ENCODE measurements around the gene SETBP1.

Gene SETBP1

DNA sequence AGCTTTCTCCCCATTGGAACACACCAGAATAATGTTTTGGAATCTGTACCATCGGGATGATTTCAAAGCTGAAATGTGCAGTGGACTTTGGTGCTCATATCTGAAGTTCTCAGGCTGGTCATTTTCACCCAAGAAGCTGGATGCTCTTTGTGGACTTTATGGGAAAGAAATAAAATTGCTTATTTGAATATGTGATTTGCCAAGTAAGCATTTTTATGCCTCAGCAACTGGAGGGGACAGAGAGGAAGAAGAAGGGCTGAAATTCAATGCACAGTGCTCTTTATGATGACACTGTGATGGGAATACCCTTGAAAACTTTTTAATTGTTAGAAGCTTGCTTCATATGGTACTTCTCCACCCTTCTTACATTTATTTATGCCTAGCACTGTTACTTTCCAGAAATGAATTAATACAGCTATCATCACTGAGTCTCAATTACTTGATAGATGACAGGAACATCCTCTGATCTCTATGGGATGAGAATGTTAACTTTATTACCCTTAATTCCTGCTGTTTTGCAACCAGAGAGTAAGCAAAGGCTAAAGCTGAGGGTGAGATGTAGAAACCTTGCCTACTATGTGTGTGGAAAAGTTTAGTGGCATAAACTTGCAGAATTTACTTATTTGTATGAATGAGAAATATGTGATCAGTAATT is 23.6 kb downstream of the SETBP1 start:
- no peak overlapping the region for H3K4me2 ChIP-seq
- TF ChIP-seq Cebpa-rat (IDR thresholded peaks at IDR 0.05): no peak
- peaks cover 0 to 29% (median 6%) of the 10 kb centered on the region in 11 experiments; a peak in 8 of 22 replicates for H3K36me3 ChIP-seq
- no peak overlapping the region for H3K4me3 ChIP-seq
- H3K4me1 ChIP-seq: peaks cover 2 to 15% (median 6%) of the 10 kb centered on the region in 10 experiments; a peak in 18 of 20 replicates
- H3K9me3 ChIP-seq (replicated peaks in 1 of 11): 0 out of 22 replicates have a peak, but pooled peaks cover 0 to 5% (median 0%) of the 10 kb centered on the region in 11 experiments
- H4K20me1 ChIP-seq: peaks cover 0 to 20% (median 0%) of the 10 kb centered on the region in 11 experiments; a peak in 3 of 22 replicates
- H3K27ac ChIP-seq: no peak overlapping the region
- peaks cover 0 to 81% (median 0%) of the 10 kb centered on the region in 11 experiments; a peak in 5 of 22 replicates for H3K27me3 ChIP-seq
- H3K9ac ChIP-seq: no peak overlapping the region

DNA sequence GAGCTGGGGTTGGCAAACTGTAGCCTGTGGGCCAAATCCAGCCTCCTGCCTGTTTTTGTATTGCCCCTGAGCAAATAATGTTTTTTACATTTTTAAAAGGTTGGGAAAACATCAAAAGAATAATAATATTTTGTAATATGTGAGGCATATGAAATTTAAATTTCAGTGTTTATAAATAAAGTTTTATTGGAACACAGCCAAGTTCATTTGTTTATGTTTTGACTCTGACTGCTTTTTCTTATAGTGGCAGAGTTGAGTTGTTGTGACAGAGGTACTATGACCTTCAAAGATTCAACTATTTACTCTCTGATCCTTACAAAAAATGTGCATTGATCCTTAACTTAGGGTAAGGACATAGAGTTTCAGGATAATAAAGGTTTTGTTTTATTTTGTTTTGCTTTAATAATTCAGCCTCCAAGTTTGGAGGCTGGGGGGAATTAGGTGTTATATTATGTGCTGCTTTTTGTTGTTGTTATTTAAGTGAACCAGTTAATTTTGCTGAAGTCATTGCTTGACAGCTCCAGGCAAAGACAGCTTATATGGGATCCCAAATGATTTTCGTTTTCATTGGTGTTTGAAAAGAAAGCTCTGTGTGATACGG is 24.5 kb downstream of the SETBP1 start:
- Histone ChIP-seq H3K9me3 (replicated peaks in 1 of 11) (0 out of 22 replicates have a peak, but pooled peaks cover 0 to 5% (median 0%) of the 10 kb centered on the region in 11 experiments), H4K20me1 (peaks cover 0 to 17% (median 0%) of the 10 kb centered on the region in 11 experiments; a peak in 2 of 22 replicates), H3K4me3 (no peak overlapping the region), H3K27me3 (peaks cover 0 to 72% (median 0%) of the 10 kb centered on the region in 11 experiments; a peak in 5 of 22 replicates), H3K27ac (no peak overlapping the region), H3K36me3 (peaks cover 0 to 29% (median 6%) of the 10 kb centered on the region in 11 experiments; a peak in 8 of 22 replicates), H3K4me2 (no peak overlapping the region), H3K9ac (no peak overlapping the region), H3K4me1 (peaks cover 10 to 18% (median 13%) of the 10 kb centered on the region in 10 experiments; a peak in 19 of 20 replicates)
- no peak for TF ChIP-seq Cebpa-rat (IDR thresholded peaks at IDR 0.05)

DNA sequence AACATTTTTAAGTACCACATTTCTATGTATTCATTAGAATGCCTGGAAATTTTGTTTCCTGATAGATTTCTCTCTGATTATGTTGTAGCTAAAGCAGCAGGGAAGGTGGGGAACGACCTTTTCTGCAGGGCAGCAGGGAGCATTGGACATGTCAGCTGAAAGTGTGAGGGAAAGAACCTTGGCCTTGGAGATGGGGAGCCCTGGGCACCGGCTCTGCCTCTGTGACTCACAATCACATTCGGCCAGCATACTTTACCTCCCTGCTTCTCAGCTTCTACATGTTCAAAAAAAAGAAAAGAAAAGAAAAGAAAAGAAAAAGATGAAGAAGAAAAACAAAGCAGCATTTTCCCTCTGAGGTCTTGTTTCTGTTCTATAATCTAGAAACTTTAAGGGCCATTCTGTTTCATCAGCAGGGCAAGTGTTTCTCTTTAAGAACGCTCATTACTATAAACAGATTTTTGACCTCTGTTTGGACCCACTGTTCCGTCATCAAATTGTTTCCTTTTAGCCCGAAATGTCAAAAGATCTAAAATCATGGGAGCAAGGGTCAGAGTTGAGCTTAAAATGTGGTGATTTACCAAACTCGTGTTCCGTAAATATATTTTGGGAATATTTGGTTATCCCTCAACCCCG is 27.9 kb downstream of the SETBP1 start:
- no peak overlapping the region for H3K27ac ChIP-seq
- peaks cover 0 to 15% (median 0%) of the 10 kb centered on the region in 11 experiments; a peak in 2 of 22 replicates for H4K20me1 ChIP-seq
- no peak overlapping the region for H3K9ac ChIP-seq
- H3K9me3 ChIP-seq (replicated peaks in 1 of 11): peaks cover 0 to 12% (median 0%) of the 10 kb centered on the region in 11 experiments; a peak in 2 of 22 replicates
- H3K4me1 ChIP-seq: peaks cover 12 to 26% (median 17%) of the 10 kb centered on the region in 10 experiments; a peak in 19 of 20 replicates
- TF ChIP-seq Cebpa-rat (IDR thresholded peaks at IDR 0.05): no peak
- peaks cover 0 to 66% (median 0%) of the 10 kb centered on the region in 11 experiments; a peak in 5 of 22 replicates for H3K27me3 ChIP-seq
- H3K36me3 ChIP-seq: peaks cover 0 to 15% (median 8%) of the 10 kb centered on the region in 11 experiments; a peak in 10 of 22 replicates
- no peak overlapping the region for H3K4me3 ChIP-seq
- H3K4me2 ChIP-seq: peak overlapping the region in 5 of 11 experiments; percentile 26 to 84 (median 39); a peak in 6 of 22 replicates

DNA sequence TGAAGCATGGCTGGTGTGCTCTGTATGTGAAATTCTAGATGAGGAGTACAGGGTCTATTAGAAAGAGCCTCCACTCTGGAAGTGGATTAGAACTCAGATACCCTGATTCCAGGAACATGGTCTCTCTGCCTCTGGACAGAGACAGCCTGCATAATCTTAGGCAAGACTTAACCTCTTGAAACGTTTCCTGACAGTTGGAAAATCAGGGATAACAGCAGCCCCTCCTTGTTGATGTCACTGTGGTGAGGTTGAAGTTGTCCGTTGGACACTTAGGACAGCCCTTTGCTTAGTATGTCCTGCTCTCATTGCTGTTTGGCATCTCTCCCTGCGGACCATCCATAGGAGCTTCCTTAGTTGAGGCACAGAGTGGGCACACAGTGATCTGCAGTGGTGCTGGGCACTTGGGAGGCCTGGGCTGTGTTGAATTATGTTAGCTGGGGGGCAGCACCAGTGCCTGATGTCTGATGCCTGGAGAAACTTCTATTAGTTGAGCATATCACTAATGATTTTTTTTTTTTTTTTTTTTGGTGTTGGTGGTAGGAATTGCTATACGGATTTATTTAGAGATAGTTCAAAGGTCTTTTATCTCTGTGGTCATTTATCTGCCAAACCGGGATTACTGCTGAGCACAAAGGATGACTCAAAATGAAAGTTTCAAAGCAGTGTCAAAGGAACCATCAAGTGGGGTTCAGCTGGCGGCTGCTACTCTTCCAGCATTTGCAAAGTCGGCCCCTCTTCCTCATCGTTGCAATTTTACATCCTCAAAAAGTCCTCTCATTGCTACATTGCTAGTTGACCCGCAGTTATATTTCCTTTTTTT is 28.8 kb downstream of the SETBP1 start:
- Histone ChIP-seq H4K20me1 (peaks cover 0 to 19% (median 0%) of the 10 kb centered on the region in 11 experiments; a peak in 2 of 22 replicates), H3K4me2 (peak overlapping the region; percentile 8 to 84 (median 41); a peak in 21 of 22 replicates), H3K4me3 (no peak overlapping the region), H3K9me3 (replicated peaks in 1 of 11) (peaks cover 0 to 12% (median 0%) of the 10 kb centered on the region in 11 experiments; a peak in 2 of 22 replicates), H3K4me1 (peaks cover 12 to 26% (median 17%) of the 10 kb centered on the region in 10 experiments; a peak in 19 of 20 replicates), H3K27ac (0 out of 22 replicates have a peak overlapping the region, but pooled peaks of 1 of the 11 experiments have one; percentile 1), H3K9ac (no peak overlapping the region), H3K27me3 (peaks cover 0 to 66% (median 0%) of the 10 kb centered on the region in 11 experiments; a peak in 5 of 22 replicates), H3K36me3 (peaks cover 0 to 20% (median 6%) of the 10 kb centered on the region in 11 experiments; a peak in 9 of 22 replicates)
- no peak for TF ChIP-seq Cebpa-rat (IDR thresholded peaks at IDR 0.05)

DNA sequence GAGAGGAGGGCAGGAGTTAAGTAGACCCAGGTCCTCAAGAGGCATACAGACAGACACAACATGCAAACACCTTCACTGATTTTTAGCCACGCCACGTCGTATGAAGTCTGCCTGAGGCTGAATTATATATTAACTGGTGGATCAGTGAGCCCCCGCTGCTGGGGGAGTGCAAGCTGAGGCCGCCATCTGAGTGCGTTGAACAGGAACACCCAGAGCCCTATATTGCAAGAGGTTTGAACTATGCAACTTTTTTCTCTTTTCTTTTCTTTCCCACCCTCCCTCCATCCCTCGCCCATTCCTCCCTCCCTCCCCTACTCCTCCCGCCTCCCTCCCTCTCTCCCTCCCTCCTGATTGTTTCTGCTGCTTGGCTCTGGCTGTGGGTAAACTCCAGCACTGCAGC is 30.2 kb downstream of the SETBP1 start:
- no peak for TF ChIP-seq Cebpa-rat (IDR thresholded peaks at IDR 0.05)
- H3K36me3 ChIP-seq: peaks cover 0 to 20% (median 6%) of the 10 kb centered on the region in 11 experiments; a peak in 9 of 22 replicates
- peak overlapping the region in 3 of 11 experiments; percentile 39 to 84 (median 80); a peak in 4 of 22 replicates for H3K4me2 ChIP-seq
- no peak overlapping the region for H3K4me3 ChIP-seq
- peaks cover 0 to 67% (median 0%) of the 10 kb centered on the region in 11 experiments; a peak in 5 of 22 replicates for H3K27me3 ChIP-seq
- H4K20me1 ChIP-seq: peaks cover 0 to 28% (median 0%) of the 10 kb centered on the region in 11 experiments; a peak in 3 of 22 replicates
- H3K9ac ChIP-seq: no peak overlapping the region
- H3K27ac ChIP-seq: no peak overlapping the region
- peaks cover 12 to 26% (median 17%) of the 10 kb centered on the region in 10 experiments; a peak in 19 of 20 replicates for H3K4me1 ChIP-seq
- peaks cover 0 to 12% (median 0%) of the 10 kb centered on the region in 11 experiments; a peak in 2 of 22 replicates for H3K9me3 ChIP-seq (replicated peaks in 1 of 11)

DNA sequence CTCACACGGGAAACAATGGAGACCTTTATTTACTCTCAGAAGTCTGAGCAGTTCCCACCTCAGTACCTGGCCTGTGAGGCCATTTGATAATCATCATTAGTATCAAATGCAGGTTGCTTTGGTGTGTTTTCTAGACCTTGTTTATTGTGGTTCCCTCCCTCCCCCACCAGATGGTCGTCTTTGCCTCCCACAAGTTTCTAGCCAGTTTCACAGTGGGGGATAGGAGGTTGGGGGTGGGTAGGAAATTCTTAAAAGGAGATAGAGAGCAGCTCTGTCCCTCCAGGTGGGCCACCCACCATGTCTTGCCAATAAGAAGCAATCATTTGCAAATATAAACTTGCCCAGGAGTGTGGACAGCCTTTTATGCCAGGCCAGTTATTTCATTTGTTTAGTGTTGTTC is 31.3 kb downstream of the SETBP1 start:
- Histone ChIP-seq H3K9me3 (replicated peaks in 1 of 11) (peaks cover 0 to 12% (median 0%) of the 10 kb centered on the region in 11 experiments; a peak in 2 of 22 replicates), H3K9ac (no peak overlapping the region), H3K27ac (no peak overlapping the region), H3K27me3 (peaks cover 0 to 70% (median 0%) of the 10 kb centered on the region in 11 experiments; a peak in 5 of 22 replicates), H3K4me3 (no peak overlapping the region), H3K36me3 (peaks cover 0 to 17% (median 6%) of the 10 kb centered on the region in 11 experiments; a peak in 8 of 22 replicates), H3K4me2 (no peak overlapping the region), H4K20me1 (peaks cover 0 to 38% (median 0%) of the 10 kb centered on the region in 11 experiments; a peak in 3 of 22 replicates), H3K4me1 (peaks cover 12 to 26% (median 17%) of the 10 kb centered on the region in 10 experiments; a peak in 19 of 20 replicates)
- TF ChIP-seq Cebpa-rat (IDR thresholded peaks at IDR 0.05): no peak

DNA sequence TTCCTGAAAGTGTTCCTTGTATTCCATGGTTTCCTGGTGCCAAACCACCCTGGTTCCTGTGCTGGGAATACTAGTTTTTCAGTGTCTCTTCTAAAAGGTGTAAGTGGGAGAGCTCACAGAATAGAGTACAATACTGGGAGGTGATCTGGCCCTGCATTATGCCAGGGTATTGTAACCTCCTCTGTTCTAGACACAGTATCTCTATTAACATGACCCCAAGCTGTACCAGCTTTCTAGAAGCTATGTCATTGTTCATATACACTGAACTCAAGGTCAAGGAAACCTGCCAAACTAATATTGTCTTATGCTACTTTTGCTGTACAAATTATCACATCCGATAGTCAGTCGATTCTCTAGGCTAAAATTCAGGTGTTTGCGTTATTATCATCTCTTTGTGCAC is 32.7 kb downstream of the SETBP1 start:
- Histone ChIP-seq H3K4me3 (no peak overlapping the region), H3K9me3 (replicated peaks in 1 of 11) (peaks cover 0 to 12% (median 0%) of the 10 kb centered on the region in 11 experiments; a peak in 2 of 22 replicates), H3K27ac (no peak overlapping the region), H3K27me3 (peaks cover 0 to 70% (median 0%) of the 10 kb centered on the region in 11 experiments; a peak in 5 of 22 replicates), H3K36me3 (peaks cover 0 to 17% (median 4%) of the 10 kb centered on the region in 11 experiments; a peak in 7 of 22 replicates), H4K20me1 (peaks cover 0 to 47% (median 0%) of the 10 kb centered on the region in 11 experiments; a peak in 4 of 22 replicates), H3K4me2 (no peak overlapping the region), H3K9ac (no peak overlapping the region), H3K4me1 (peaks cover 12 to 23% (median 17%) of the 10 kb centered on the region in 10 experiments; a peak in 19 of 20 replicates)
- no peak for TF ChIP-seq Cebpa-rat (IDR thresholded peaks at IDR 0.05)
